ENCODE data around the gene FOXP4. TPM values are rescaled to one million over a fixed set of nuclear protein-coding genes. Genes with fewer than 3 reads are reported as not detected.

Gene FOXP4
- total RNA-seq, 1 donor from 2014 or later = 137 TPM

DNA sequence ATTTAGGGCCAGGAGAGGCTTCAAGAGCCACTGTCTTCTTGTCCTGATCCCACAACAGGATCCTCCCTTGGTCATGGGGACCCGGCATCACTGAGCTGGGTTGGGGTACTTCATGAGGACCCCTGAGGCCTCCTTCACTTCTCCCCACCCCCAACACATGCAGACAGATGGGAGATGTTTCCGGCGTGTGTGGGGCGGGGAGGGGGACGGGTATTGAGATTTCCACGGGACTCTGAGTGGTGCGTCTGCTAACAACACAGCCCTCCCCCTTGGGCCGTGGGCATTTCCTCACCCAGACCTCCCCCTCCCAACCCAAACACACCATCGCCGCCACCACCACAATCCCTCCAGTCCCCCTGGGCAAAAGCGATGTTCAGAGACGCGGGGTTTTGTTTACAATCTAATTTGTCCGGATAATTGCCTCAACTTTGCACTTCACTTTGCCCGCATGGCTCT, 906 bp upstream of the FOXP4 start:
- TF ChIP-seq, protein P1, sequence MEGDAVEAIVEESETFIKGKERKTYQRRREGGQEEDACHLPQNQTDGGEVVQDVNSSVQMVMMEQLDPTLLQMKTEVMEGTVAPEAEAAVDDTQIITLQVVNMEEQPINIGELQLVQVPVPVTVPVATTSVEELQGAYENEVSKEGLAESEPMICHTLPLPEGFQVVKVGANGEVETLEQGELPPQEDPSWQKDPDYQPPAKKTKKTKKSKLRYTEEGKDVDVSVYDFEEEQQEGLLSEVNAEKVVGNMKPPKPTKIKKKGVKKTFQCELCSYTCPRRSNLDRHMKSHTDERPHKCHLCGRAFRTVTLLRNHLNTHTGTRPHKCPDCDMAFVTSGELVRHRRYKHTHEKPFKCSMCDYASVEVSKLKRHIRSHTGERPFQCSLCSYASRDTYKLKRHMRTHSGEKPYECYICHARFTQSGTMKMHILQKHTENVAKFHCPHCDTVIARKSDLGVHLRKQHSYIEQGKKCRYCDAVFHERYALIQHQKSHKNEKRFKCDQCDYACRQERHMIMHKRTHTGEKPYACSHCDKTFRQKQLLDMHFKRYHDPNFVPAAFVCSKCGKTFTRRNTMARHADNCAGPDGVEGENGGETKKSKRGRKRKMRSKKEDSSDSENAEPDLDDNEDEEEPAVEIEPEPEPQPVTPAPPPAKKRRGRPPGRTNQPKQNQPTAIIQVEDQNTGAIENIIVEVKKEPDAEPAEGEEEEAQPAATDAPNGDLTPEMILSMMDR (IDR thresholded peaks at IDR 0.05; ENCODE audit: unreplicated experiment) = no peak
- Mint-ChIP-seq H3K27me3 (peaks cover under 1% of the 10 kb centered on the region), H3K4me1 (ENCODE audit: low read depth) (peaks cover 36% of the 10 kb centered on the region), H3K27ac (peak overlapping the region; percentile 48), H3K4me3 (ENCODE audit: low read depth) (peak overlapping the region; percentile 84), H3K9me3 (ENCODE audit: low read depth) (no peaks in the 10 kb centered on the region), H3K36me3 (ENCODE audit: insufficient read depth) (peaks cover 3% of the 10 kb centered on the region)
- DNase-seq (ENCODE audit: low spot score, unreplicated experiment) = no peak

DNA sequence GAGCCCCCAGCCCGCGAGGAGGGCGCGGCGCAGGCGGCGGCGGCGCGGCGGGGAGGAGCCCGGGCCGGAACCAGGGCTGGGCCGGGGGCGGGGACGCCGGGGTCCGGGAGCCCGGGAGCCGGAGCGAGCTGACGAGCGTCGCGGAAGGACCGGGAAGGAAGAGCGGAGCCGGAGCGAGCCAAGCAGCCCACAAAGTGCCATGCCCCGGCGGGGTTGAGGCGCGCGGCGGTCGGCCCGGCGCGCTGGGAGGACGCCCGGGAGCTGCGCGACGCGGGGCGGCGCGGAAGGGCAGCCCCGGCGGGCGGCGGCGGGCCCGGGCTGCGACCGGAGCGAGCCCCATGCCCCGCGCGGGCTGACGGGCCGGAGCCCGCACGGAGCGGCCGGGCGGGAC, 289 bp downstream of the FOXP4 start:
- H3K4me3 Mint-ChIP-seq (ENCODE audit: low read depth) = no peak overlapping the region
- H3K9me3 Mint-ChIP-seq (ENCODE audit: low read depth) = no peaks in the 10 kb centered on the region
- no peak overlapping the region for H3K27ac Mint-ChIP-seq
- peaks cover 5% of the 10 kb centered on the region for H3K36me3 Mint-ChIP-seq (ENCODE audit: insufficient read depth)
- H3K4me1 Mint-ChIP-seq (ENCODE audit: low read depth) = peaks cover 46% of the 10 kb centered on the region
- H3K27me3 Mint-ChIP-seq = no peaks in the 10 kb centered on the region
- DNase-seq (ENCODE audit: low spot score, unreplicated experiment) = no peak
- TF ChIP-seq, protein P1 (IDR thresholded peaks at IDR 0.05; ENCODE audit: unreplicated experiment) = no peak

DNA sequence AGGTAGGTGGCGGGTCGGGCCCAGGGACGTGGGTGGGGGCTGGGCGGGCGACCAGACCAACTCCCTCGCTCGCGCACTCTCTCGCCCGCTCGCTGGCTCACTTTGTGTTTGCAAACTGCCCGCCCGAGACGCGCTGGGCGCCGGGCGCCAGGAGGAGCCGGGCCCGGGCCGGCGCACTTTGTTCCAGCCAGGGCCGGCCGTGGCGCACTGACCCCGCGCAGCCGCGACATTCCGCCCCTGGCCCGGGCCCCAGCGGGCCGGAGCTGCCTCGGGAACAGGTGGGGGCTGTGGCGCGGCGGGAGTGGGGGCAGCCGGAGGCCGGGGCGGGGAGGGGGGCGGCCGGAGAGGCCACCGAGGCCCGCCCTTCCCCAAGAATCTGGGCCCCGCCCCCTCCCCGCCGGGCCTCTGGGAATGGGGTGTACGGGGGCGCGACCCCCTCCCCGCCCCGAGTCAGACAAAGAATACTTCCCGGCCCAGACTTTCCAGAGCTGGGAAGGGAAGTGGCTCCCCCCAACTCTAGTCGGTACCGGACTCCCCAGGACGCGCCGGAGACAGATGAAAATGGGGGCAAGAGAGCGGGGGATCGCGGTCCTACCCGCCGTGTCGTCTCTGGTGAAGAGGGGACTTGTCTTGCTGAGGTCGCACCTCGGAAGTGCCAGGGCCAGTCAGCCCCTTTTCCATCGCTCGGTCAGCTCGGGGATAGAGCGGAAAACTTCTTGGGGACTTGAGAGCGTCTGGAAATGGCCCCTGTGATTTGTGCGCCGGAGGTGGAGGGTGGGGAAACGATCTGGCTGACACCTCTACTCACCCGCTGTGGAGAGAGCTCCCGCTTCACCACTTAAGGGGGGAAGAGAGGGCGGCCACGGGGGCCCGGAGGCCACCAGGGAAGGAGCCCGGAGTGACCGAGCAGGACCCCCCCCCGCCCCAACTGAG, 951 bp downstream of the FOXP4 start:
- no peak for DNase-seq (ENCODE audit: low spot score, unreplicated experiment)
- Mint-ChIP-seq H3K27ac (peak overlapping the region; percentile 96), H3K36me3 (ENCODE audit: insufficient read depth) (peaks cover 8% of the 10 kb centered on the region), H3K4me1 (ENCODE audit: low read depth) (peaks cover 51% of the 10 kb centered on the region), H3K9me3 (ENCODE audit: low read depth) (no peaks in the 10 kb centered on the region), H3K27me3 (no peaks in the 10 kb centered on the region), H3K4me3 (ENCODE audit: low read depth) (peak overlapping the region; percentile 95)
- TF ChIP-seq, protein P1 (IDR thresholded peaks at IDR 0.05; ENCODE audit: unreplicated experiment) = no peak

DNA sequence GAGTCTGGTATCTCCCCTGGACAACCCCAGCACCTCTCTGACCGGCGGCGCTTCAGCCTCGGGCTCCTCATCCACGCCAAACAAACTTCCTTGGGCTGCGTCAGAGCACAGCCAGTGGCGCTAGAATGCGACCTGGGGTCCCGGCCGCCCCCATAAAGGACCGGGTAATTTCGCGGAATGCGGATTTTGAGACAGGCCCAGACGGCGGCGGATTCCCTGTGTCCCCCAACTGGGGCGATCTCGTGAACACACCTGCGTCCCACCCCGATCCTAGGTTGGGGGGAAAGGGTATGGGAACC, 1.6 kb downstream of the FOXP4 start:
- H3K36me3 Mint-ChIP-seq (ENCODE audit: insufficient read depth) = peaks cover 8% of the 10 kb centered on the region
- peak overlapping the region; percentile 95 for H3K4me3 Mint-ChIP-seq (ENCODE audit: low read depth)
- peaks cover 54% of the 10 kb centered on the region for H3K4me1 Mint-ChIP-seq (ENCODE audit: low read depth)
- H3K27me3 Mint-ChIP-seq = no peaks in the 10 kb centered on the region
- DNase-seq (ENCODE audit: low spot score, unreplicated experiment) = no peak
- peak overlapping the region; percentile 96 for H3K27ac Mint-ChIP-seq
- TF ChIP-seq, protein P1 (IDR thresholded peaks at IDR 0.05; ENCODE audit: unreplicated experiment) = no peak
- no peaks in the 10 kb centered on the region for H3K9me3 Mint-ChIP-seq (ENCODE audit: low read depth)

- peak overlapping the region; percentile 96 for H3K27ac Mint-ChIP-seq
- H3K9me3 Mint-ChIP-seq (ENCODE audit: low read depth) = no peaks in the 10 kb centered on the region
- H3K36me3 Mint-ChIP-seq (ENCODE audit: insufficient read depth) = peaks cover 8% of the 10 kb centered on the region
- H3K27me3 Mint-ChIP-seq = no peaks in the 10 kb centered on the region
- no peak for DNase-seq (ENCODE audit: low spot score, unreplicated experiment)
- peaks cover 52% of the 10 kb centered on the region for H3K4me1 Mint-ChIP-seq (ENCODE audit: low read depth)
- H3K4me3 Mint-ChIP-seq (ENCODE audit: low read depth) = peak overlapping the region; percentile 95
- TF ChIP-seq, protein P1 (IDR thresholded peaks at IDR 0.05; ENCODE audit: unreplicated experiment) = no peak
Measured at GRCh38 chr6:41548098-41548840, 2.1 kb downstream of the FOXP4 start.
